Endometrial microvascular endothelial cells (primary cell): ENCODE results near the gene CLIP2. TPM values are rescaled to one million over a fixed set of nuclear protein-coding genes. Genes with fewer than 3 reads are reported as not detected.
"Not testable (repeated sequence)": the region's sequence is repeated elsewhere in the genome, so short reads cannot be mapped to it uniquely, and the experiment has no call there.

Experiments used
- in situ Hi-C: cut with HindIII; loops from 2 replicates; pipeline ENCODE4 v1.10.0; 2017; ENCODE audit warnings: low sequenced_read_pairs, low pct_unique_long_range_greater_than_20kb; ENCODE audit errors: inconsistent ontology term
- total RNA-seq: library from RNA; depleted of rRNA; stranded (reverse); fragments of >200 nt; gene quantifications from one replicate; pipeline ENCODE4 v1.2.3, GENCODE V29; 2015; ENCODE audit errors: inconsistent ontology term

CLIP2 gene
- total RNA-seq, 1 donor from 2014 or later = 19.3 TPM

DNA sequence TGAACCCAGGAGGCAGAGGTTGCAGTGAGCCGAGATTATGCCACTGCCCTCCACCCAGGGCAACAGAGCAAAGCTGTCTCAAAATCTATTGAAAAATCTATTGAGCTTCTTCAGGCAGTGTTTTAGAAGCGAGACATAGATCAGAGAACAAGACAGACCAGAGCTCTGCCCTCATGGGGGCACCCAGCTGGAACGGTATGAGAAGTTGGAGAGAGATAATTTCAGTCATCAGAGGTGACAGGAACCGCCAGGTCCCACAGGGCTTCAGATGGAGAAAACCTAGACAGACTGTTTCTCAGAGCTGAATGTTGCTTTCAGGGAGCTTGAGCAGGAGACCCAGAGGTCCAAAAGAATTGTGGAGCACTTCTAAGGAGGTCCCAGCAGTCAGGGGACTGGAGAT is 150.3 kb downstream of the CLIP2 start:
- in situ Hi-C loops = no loop called here

DNA sequence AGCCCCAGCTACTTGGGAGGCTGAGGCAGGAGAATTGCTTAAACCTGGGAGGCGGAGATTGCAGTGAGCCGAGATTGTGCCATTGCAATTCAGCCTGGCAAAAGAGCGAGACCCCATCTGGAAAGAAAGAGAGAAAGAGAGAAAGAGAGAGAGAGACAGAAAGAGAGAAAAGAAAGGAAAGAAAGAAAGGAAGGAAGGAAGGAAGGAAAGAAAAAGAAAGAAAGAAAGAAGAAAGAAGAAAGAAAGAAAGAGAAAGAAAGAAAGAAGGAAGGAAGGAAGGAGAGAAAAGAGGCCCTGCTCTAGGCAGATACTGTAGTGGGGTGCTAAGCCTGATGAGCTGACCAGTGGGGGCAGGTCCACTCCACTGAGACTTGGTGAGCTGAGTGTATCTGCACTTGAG is 150.9 kb downstream of the CLIP2 start:
- in situ Hi-C loops = not testable (repeated sequence)

DNA sequence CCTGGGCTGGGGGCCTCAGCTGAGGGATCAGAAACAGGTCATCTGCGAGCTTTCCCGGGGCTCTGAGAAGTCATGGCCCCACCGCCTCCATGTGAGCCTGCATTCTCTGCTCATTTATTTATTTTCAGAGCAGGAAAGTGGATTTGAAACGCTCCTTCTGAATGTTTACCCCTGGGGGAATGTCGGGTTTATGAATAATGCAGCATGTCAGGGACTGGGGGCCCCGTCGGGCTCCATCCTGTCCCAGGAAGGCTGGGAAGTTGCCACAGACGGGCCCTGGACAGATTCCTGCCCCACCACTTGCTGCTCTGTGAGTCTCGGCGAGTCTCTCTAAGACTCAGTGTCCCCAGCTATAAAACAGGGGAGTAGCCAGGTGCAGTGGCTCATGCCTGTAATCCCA is 152.6 kb downstream of the CLIP2 start:
- in situ Hi-C loops = no loop called here

DNA sequence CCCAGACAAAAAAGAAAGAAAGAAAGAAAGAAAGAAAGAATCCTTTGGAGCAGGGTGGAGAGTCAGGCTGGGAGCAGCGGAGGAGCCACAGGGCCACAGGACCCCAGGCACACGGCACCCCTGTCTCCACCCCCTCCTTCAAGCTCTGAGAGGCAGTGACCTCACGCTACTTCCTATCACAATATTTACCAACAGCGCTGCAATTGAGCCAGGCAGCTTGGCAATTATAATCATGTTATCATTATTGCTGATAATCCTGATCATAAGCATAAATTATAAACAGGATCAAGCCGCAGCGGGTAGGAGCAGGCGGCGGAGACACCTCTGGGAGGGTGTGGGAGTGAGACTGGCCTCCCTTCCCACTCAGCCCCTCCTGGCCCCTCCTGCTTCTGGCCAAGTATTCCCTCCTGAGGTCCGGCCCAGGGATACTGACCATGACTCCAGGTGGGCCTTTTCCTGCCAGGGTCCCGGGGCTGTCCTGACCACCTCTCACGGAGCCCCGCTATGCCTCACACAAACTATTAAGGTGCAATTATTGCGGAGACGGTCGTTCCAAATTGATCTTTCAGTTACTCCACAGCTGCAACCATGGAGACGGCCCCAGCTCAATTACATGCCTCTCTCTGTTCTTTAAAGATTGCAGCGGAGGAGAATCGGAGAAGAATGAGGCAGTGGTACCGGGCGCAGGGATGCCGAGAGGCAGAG is 154.5 kb downstream of the CLIP2 start:
- in situ Hi-C loops = no loop called here

DNA sequence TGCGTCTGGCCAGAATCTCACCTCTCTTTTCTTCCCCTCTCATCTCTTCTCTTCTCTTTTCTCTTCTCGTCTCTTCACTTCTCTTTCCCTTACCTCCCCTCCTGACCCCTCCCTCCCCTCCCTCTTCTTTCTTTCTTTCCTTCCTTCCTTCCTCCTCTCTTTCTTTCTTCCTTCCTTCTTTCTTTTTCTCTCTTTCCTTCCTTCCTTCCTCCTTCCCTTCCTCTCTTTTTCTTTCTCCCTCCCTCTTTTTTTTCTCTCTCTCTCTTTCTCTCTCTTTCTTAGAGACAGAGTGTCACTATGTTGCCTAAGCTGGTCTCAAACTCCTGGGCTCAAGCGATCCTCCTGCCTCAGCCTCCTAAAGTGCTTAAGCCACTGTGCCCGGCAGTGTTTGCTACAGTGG is 159.9 kb downstream of the CLIP2 start:
- in situ Hi-C loops = no loop called here

DNA sequence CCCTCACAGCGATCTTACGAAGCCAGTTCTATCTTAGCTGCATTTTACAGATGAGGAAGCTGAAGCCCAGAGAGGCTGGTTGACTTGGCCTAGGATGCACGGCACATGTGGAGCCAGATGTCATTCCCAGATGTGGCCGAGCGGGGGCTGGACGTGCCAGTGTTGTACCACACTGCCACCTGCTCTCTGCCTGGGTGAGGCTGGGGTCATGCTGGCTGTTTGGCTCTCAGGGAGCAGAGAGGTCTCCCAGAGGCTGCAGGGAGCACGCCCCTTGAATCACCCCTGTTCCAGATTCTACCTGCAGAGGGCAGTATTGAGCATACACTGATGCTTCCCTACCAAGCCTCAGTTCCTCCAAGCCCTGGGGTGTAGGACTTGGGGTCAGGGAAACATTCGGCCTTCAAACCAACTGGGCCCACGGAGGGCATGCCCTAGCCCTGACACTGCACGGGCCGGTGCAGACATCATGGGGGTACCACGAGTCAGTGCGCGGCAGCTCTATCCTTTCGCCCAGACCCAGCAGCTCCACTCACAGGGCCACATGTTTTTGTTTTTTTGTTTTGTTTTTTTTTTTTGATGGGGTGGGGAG is 160.7 kb downstream of the CLIP2 start:
- in situ Hi-C loops = no loop called here

DNA sequence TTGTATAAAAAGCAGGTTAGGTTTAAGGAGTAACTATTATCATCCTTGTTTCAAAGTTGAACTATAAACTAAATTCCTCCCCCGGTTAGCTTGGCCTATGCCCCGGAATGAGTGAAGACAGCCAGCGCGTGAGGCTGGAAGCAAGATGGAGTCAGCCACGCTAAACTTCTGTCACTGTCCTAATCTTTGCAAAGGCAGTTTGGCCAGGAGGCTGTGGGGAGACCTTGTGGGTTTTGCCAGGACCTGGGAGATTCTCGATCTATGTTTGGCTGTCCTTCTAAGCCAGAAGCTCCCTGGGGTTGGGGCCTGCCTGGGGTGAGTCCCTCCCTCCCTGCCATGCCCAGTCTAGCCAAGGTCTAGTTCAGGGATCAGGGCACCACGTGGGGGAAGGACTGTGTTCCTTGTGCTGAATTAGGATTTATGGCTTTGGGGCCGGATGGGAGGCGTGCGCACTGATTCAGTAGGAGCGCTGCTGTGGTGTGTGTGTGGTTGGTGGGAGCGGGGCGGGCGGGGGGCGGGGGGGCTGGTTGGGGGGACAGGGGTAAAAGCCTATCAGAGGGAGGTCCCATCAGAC is 163.6 kb downstream of the CLIP2 start:
- in situ Hi-C loops = no loop called here

DNA sequence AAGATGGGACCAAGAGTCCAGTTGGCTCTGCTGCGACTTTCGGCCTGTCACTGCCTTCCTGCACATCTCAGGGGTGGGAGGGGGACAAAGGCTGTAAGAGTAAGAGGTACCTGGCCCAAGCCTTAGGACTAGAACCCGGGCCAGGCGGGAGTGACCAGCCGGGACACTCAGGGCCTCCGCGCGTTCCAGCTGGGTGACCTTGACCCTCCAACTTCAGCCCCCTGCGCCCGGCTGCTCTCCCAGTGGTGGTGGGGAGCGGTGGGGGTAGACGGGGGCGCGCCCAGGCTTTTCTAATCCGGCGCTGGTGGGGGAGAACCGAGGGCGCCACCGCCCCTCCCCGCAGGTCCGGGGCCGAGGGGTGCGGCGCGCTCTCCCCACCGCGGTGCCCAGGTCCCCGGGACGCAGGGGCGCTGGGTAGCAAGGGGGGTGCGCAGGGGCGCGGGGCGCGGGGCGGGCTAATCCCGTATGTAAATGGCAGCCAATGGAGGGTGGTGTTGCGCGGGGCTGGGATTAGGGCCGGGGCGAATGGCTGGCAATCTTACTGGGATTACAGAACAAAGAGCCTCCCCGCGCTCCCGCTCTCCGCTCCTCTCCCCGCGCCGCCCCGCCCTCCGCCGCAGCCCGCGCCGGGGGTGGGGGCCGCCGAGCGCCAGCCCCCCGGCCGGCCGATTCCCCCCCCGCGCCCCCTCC is 164.3 kb downstream of the CLIP2 start, which contains the start of gene GTF2IRD1:
Gene GTF2IRD1, plus strand, starts transcription at position 585 of the 690 bp plus-strand sequence. CDS start 54,175 bp downstream, outside the sequence.
- in situ Hi-C loops = no loop called here

DNA sequence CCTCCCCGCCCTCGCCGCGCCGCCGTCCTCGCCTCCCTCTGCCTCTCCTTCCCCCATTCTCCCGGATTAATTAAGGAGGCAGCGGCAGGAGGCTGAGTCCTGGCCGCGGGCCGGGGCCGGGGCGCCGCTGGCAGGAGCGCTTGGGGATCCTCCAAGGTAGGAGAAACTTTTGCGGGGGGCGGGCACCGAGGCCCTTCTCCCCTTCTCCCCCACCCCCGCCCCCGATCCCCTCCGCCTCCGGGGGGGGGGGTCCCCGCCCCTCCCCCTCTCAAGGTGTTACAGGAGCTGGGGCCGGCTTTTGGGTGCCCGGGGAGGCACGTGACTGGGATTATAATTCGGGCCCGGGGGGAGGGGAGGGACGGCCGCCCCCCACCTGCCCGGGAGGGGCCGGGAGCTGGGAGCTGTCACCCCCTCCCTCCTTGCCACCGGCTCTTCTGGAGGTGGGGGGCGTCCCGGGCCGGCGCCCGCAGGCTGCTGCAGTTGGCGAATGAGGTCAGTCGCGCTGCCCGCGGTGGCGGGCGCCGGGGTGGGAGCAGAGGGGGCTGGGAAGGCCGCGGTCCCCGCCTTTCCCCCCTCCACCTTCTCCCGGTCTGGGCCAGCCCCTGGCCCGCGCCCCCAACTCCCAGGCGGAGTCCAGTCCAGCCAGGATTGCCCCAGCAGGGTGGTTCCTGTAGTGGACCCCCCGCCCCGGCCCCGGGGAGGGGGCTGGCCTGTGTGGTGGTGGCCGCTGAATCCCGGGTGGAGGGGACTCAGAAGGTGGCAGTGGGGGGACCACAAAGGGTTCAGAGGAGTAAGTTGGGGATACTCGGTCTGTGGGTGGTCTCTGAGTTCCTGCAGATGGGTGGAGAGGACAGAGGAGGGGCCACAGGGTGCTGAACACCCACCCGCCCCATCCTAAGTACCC is 165.1 kb downstream of the CLIP2 start:
- in situ Hi-C loops = no loop called here

DNA sequence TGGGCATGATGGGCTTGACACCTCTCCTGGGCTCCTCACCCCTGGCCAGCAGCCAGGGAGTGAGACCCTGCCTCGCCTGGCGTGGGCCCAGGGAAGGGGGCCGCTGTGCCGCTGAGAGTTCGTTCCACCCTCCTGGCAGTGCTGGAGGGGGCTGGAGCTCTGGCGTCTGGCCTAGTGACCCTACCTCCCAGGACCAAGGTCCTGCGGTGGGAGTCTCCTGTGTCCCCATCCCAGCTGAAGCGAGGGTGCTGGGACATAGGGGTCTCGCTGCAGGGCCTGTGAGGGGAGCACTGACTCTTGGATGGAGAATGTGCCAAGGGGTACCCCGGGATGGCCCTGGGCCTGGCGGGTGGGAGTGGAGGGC is 165.7 kb downstream of the CLIP2 start:
- in situ Hi-C loops = no loop called here

DNA sequence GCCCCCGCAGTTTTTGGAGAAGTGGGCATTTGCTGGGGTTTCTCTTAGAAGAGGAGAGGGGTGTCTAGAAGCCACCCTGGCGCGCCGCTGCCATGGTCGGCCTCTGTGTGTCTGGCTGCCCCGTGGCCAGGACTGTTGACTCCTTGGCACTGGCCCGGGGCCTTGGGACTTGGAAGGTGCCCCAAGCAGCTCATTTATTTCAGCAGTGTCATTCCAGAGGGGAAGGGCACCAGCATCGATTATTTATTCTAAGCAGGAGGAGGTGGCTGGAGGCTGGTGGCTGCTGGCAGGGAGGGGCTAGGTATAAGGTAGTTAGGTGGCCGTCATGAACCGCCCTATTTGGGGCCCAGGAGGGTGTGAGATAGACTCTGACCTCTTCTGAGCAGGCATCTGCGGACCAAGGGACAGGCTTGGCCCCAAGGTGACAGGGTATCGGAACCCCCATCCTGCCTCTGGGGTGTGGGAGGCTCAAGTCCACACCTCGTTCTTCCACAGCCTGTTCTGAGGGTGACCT is 166.1 kb downstream of the CLIP2 start:
- in situ Hi-C loops = no loop called here

Other genes with a start within 250 kb of the CLIP2 start
- 51.8 TPM for gene LIMK1, start 205.6 kb upstream of the CLIP2 start, total RNA-seq
- 394 TPM for gene EIF4H, start 115.1 kb upstream of the CLIP2 start, total RNA-seq
- gene LAT2, start 79.4 kb upstream of the CLIP2 start, total RNA-seq = 0.56 TPM
- 43.0 TPM for gene RFC2, start 35.0 kb upstream of the CLIP2 start, total RNA-seq
- gene GTF2IRD1, start 164.5 kb downstream of the CLIP2 start, total RNA-seq = 7.3 TPM